OCI-LY7 (cell line): Measurements from ENCODE around the gene NAT8.
"Not testable (repeated sequence)": the region's sequence is repeated elsewhere in the genome, so short reads cannot be mapped to it uniquely, and the experiment has no call there.

ENCODE experiments used
- CTCF ChIP-seq: fragments of 200-600 bp; sonication (generic); conservative IDR thresholded peaks from 2 replicates; pipeline ENCODE4 v1.5.1; 2014; ENCODE audit warnings: mild to moderate bottlenecking, antibody characterized with exemption, low read length, moderate library complexity, mixed read lengths
- EZH2phosphoT487 ChIP-seq: fragments of 200-600 bp; sonication (generic); IDR thresholded peaks from 2 replicates; pipeline ENCODE4 v1.6.1; 2018; ENCODE audit warnings: low read depth, borderline replicate concordance, mild to moderate bottlenecking, mixed run types, antibody characterized with exemption, low read length, moderate library complexity, mixed read lengths

GRCh38 chr2:73619925-73620324, 22.3 kb downstream of the NAT8 start:
- TF ChIP-seq CTCF = peak; percentile 66
- TF ChIP-seq EZH2phosphoT487 = not testable (repeated sequence)
